ENCODE measurements around the gene RBMS3.

RBMS3 gene

GRCh38 chr3:29242296-29242695, 38.6 kb upstream of the RBMS3 start:
- no peak for DNase-seq (ENCODE audit: low spot score)
- no peak for TF ChIP-seq CTCF (IDR thresholded peaks at IDR 0.05)
- H3K27ac ChIP-seq = no peak overlapping the region
- H3K4me3 ChIP-seq = no peak overlapping the region

- DNase-seq (ENCODE audit: low spot score) = no peak
- Histone ChIP-seq H3K27ac (no peak overlapping the region), H3K4me3 (no peak overlapping the region)
- TF ChIP-seq CTCF (IDR thresholded peaks at IDR 0.05) = no peak
These were observed 35.4 kb upstream of the RBMS3 start for GRCh38 chr3:29245441-29245840.

GRCh38 chr3:29247088-29247745, 33.7 kb upstream of the RBMS3 start:
- Histone ChIP-seq H3K27ac (no peak overlapping the region), H3K4me3 (no peak overlapping the region)
- no peak for TF ChIP-seq CTCF (IDR thresholded peaks at IDR 0.05)
- DNase-seq (ENCODE audit: low spot score) = no peak

- H3K4me3 ChIP-seq = no peak overlapping the region
- TF ChIP-seq CTCF (IDR thresholded peaks at IDR 0.05) = no peak
These were observed 31.0 kb upstream of the RBMS3 start for GRCh38 chr3:29249829-29250345.

GRCh38 chr3:29255854-29256696, 24.8 kb upstream of the RBMS3 start:
- H3K4me3 ChIP-seq = no peak overlapping the region
- TF ChIP-seq CTCF (IDR thresholded peaks at IDR 0.05) = no peak
- no peak overlapping the region for H3K27ac ChIP-seq
- no peak for DNase-seq (ENCODE audit: low spot score)

More at GRCh38 chr3:29249829-29250345, 31.0 kb upstream of the RBMS3 start:
- no peak overlapping the region for H3K27ac ChIP-seq
- DNase-seq (ENCODE audit: low spot score) = no peak

- no peak overlapping the region for H3K27ac ChIP-seq
- no peak overlapping the region for H3K4me3 ChIP-seq
- DNase-seq (ENCODE audit: low spot score) = no peak
- TF ChIP-seq CTCF (IDR thresholded peaks at IDR 0.05) = no peak
These were observed 22.7 kb upstream of the RBMS3 start for GRCh38 chr3:29258161-29258560.

Measured in coronary artery (tissue), 2 donors.